ENCODE measurements around the gene TMC1.
"Not testable (repeated sequence)": the region's sequence is repeated elsewhere in the genome, so short reads cannot be mapped to it uniquely, and the experiment has no call there.

TMC1 gene

GRCh38 chr9:72521416-72521815 lies at the start of gene TMC1:
TMC1 (plus strand) TSS chr9:72521608; CDS start chr9:72648649, 127,041 bp downstream.
- ATAC-seq: not testable (repeated sequence)

- no peak for TF ChIP-seq TOX (CRISPR knock-in tag; IDR thresholded peaks at IDR 0.05; ENCODE audit: borderline replicate concordance)
- no peak for TF ChIP-seq PATZ1 (CRISPR knock-in tag; IDR thresholded peaks at IDR 0.05; ENCODE audit: borderline replicate concordance)
- no peak for TF ChIP-seq ZFP30 (CRISPR knock-in tag; IDR thresholded peaks at IDR 0.05)
- no peak for TF ChIP-seq BACH2 (CRISPR knock-in tag; IDR thresholded peaks at IDR 0.05; ENCODE audit: borderline replicate concordance)
- TF ChIP-seq OSR1 (CRISPR knock-in tag; IDR thresholded peaks at IDR 0.05): no peak
- no peak for TF ChIP-seq GLIS3 (CRISPR knock-in tag; IDR thresholded peaks at IDR 0.05)
- no peak for TF ChIP-seq ZFP3 (CRISPR knock-in tag; IDR thresholded peaks at IDR 0.05)
- TF ChIP-seq CSRNP3 (CRISPR knock-in tag; IDR thresholded peaks at IDR 0.05): no peak
- no peak for TF ChIP-seq TSHZ2 (CRISPR knock-in tag; IDR thresholded peaks at IDR 0.05)
- no peak for TF ChIP-seq ZNF8 (CRISPR knock-in tag; IDR thresholded peaks at IDR 0.05)
- no peak for ATAC-seq
Measured at GRCh38 chr9:72473474-72474261, 47.7 kb upstream of the TMC1 start.

- ATAC-seq: no peak
- TF ChIP-seq TCF4 (CRISPR knock-in tag; IDR thresholded peaks at IDR 0.05; ENCODE audit: borderline replicate concordance) (no peak), RARB (CRISPR knock-in tag; IDR thresholded peaks at IDR 0.05) (no peak), ZFP3 (CRISPR knock-in tag; IDR thresholded peaks at IDR 0.05) (no peak), CSRNP3 (CRISPR knock-in tag; IDR thresholded peaks at IDR 0.05) (no peak), SNAI2 (CRISPR knock-in tag; IDR thresholded peaks at IDR 0.05) (no peak), ISL1 (CRISPR knock-in tag; IDR thresholded peaks at IDR 0.05) (no peak), OSR1 (CRISPR knock-in tag; IDR thresholded peaks at IDR 0.05) (no peak)
Measured at GRCh38 chr9:72474676-72475075, 46.7 kb upstream of the TMC1 start.

- no peak for ATAC-seq
- no peak for TF ChIP-seq ZNF565 (CRISPR knock-in tag; conservative IDR thresholded peaks at IDR 0.05; ENCODE audit: low read depth)
- TF ChIP-seq BACH2 (CRISPR knock-in tag; IDR thresholded peaks at IDR 0.05; ENCODE audit: borderline replicate concordance): no peak
- TF ChIP-seq ZNF8 (CRISPR knock-in tag; IDR thresholded peaks at IDR 0.05): no peak
- no peak for TF ChIP-seq CSRNP3 (CRISPR knock-in tag; IDR thresholded peaks at IDR 0.05)
- no peak for TF ChIP-seq ZNF70 (CRISPR knock-in tag; IDR thresholded peaks at IDR 0.05)
- TF ChIP-seq ISL1 (CRISPR knock-in tag; IDR thresholded peaks at IDR 0.05): no peak
- TF ChIP-seq RARB (CRISPR knock-in tag; IDR thresholded peaks at IDR 0.05): no peak
- TF ChIP-seq ARNTL (CRISPR knock-in tag; IDR thresholded peaks at IDR 0.05; ENCODE audit: borderline replicate concordance, low read depth): no peak
- TF ChIP-seq PATZ1 (CRISPR knock-in tag; IDR thresholded peaks at IDR 0.05; ENCODE audit: borderline replicate concordance): no peak
- TF ChIP-seq SNAI2 (CRISPR knock-in tag; IDR thresholded peaks at IDR 0.05): no peak
- no peak for TF ChIP-seq ZFP30 (CRISPR knock-in tag; IDR thresholded peaks at IDR 0.05)
- no peak for TF ChIP-seq OSR1 (CRISPR knock-in tag; IDR thresholded peaks at IDR 0.05)
- TF ChIP-seq TOX (CRISPR knock-in tag; IDR thresholded peaks at IDR 0.05; ENCODE audit: borderline replicate concordance): no peak
- no peak for TF ChIP-seq TSHZ2 (CRISPR knock-in tag; IDR thresholded peaks at IDR 0.05)
Measured at GRCh38 chr9:72476100-72476499, 45.3 kb upstream of the TMC1 start.

Data from SK-N-SH treated with all-trans-retinoic acid at 6 μM for 48 hours (cell line).